Pancreas (tissue), 10 donors: ENCODE results near the gene ZXDC. TPM values are rescaled to one million over a fixed set of nuclear protein-coding genes. Genes with fewer than 3 reads are reported as not detected.

Experiments
- ATAC-seq, 4 donors: fragments of 200-7000 bp; cut with Tn5 transposase; one replicate each; pipeline versions ENCODE4 v1.8.0 to v1.9.1; 2020; ENCODE audit warnings: mild to moderate bottlenecking in 4 of 4, moderate library complexity in 4 of 4
- DNase-seq, 6 donors: peaks; one replicate each; pipeline ENCODE4 v3.0.0-alpha.2; 2020
- FAIRE-seq: peaks from 2 replicates; lab custom pipeline; 2012; peaks lifted over from hg19 to GRCh38; lab: Jason Lieb, UNC
- H3K27ac ChIP-seq, 4 donors: fragments of 200-600 bp; sonication (generic); 1 replicate in 3 of 4; 2 replicates in 1 of 4; pipeline versions ENCODE4 v1.5.0 to v1.8.0; 2020
- H3K27me3 ChIP-seq, 4 donors: fragments of 200-600 bp; one replicate each; pipeline ENCODE4 v1.8.0; 2021
- H3K36me3 ChIP-seq, 3 donors: fragments of 200-600 bp; sonication (generic) in 1 of 3; one replicate each; pipeline versions ENCODE4 v1.5.0 to v1.8.0; 2020 to 2021
- H3K4me1 ChIP-seq, 3 donors: fragments of 200-600 bp; one replicate each; pipeline ENCODE4 v1.8.0; 2021
- H3K4me3 ChIP-seq, 4 donors: fragments of 200-600 bp; sonication (generic) in 2 of 4; one replicate each; pipeline versions ENCODE4 v1.5.0 to v1.8.0; 2020 to 2021
- H3K9me3 ChIP-seq, 4 donors: fragments of 200-600 bp; one replicate each; pipeline ENCODE4 v1.8.0; 2021
- CTCF ChIP-seq, 4 donors: fragments of 200-600 bp; sonication (generic) in 3 of 4; IDR thresholded peaks; one replicate each; pipeline versions ENCODE4 v1.5.0 to v1.8.0; 2021; ENCODE audit warnings: antibody characterized with exemption in 4 of 4
- WGBS, 2 donors: extraction: QIAGEN DNeasy Blood & Tissue Kit; methylation state at CpG; one replicate each; pipeline ENCODE4 v1.1.7; 2013; 5-methylcytosine and 5-hydroxymethylcytosine counted together
- intact Hi-C, 3 donors: fragments of 100-400 bp; cut with DNase I; formaldehyde crosslinking; loops; one replicate each; pipeline versions ENCODE4 v1.11.1 to v1.14.2; 2022
- polyA plus RNA-seq, 2 donors: library from polyadenylated mRNA; stranded (reverse); fragments of 200-250 nt; gene quantifications; one replicate each; pipeline ENCODE4 v1.2.3, GENCODE V29; 2013
- total RNA-seq, 6 donors: library from RNA; stranded (reverse); fragmentation: NEBNext Ultra II Directional in 4 of 6; extraction: Animal tissue kit (Norgen Biotek cat#: 25700) in 4 of 6; gene quantifications; one replicate each; pipeline versions ENCODE4 v1.2.1 to v1.2.4, GENCODE V29; 2021 to 2023
- donor health status: healthy with polysubstance abuse.
- donor health status: DM: no; HTN: no; CAD: no; lungs with moderate emphysema.
- donor health status: DM: no; HTN: no; CAD: no.
- donor health status: control.
- donor health status: control.
- donor health status: Bipolar disorder and iron deficiency.
- donor health status: DM: yes; HTN: yes; CAD: no.
- donor health status: DM: no; HTN: no; CAD: no.
- donor health status: DM: no; HTN: no; CAD: no.
- donor health status: DM: yes; HTN: yes; CAD: no.

ZXDC gene
- total and polyA plus RNA-seq, 8 donors, result 19.4 to 26.1 (median 20.9) TPM

GRCh38 chr3:126419886-126420786, 55.6 kb downstream of the ZXDC start:
- DNase-seq (peak in 4 of 6 donors; percentile 10 to 66 (median 39)), FAIRE-seq (no peak), ATAC-seq (no peak)
- H3K36me3 ChIP-seq, result no peaks in the 10 kb centered on the region
- TF ChIP-seq CTCF (IDR thresholded peaks at IDR 0.05), result no peak
- no peak overlapping the region for H3K27ac ChIP-seq
- intact Hi-C loops, result no loop called here
- H3K9me3 ChIP-seq, result no peaks in the 10 kb centered on the region
- peaks cover 0 to 5% (median 0%) of the 10 kb centered on the region in 3 donors for H3K4me1 ChIP-seq
- no peak overlapping the region for H3K4me3 ChIP-seq
- WGBS, 2 donors, result 76 to 84% methylated on average over 22 of the region's 22 CpGs
- no peaks in the 10 kb centered on the region for H3K27me3 ChIP-seq

DNA sequence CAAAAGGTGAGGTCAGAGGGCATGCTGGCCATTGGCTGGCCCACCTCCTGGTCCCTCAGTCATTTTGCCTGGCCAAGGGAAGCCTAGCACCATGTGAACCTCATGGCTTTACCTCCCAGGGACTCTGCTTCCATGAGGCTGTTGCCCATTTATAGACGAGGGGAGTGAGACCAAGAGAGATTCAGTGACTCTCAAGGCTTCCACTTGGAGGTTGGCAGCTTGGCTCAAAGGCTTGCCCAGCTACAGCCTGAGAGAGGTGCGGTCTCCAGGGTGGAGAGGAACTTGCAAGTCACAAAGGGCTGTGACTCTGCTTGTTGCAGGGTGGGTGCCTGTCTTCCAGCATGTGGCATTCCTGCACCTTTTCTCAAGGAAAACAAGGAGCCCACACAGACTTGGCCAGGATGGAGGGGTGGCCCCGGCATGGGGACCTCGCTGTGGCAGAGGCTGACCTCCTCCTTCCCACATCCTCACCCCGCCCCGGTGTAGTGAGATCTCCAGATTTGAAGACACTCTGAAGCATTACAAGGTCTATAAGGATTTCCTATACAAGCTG, 56.5 kb downstream of the ZXDC start:
- no peak for ATAC-seq
- intact Hi-C loops, result no loop called here
- Histone ChIP-seq H3K27me3 (no peaks in the 10 kb centered on the region), H3K4me1 (peaks cover 0 to 5% (median 0%) of the 10 kb centered on the region in 3 donors), H3K27ac (no peak overlapping the region), H3K9me3 (no peaks in the 10 kb centered on the region), H3K4me3 (no peak overlapping the region), H3K36me3 (no peaks in the 10 kb centered on the region)
- TF ChIP-seq CTCF (IDR thresholded peaks at IDR 0.05), result no peak
- DNase-seq, result peak in 1 of 6 donors; percentile 11
- no peak for FAIRE-seq
- WGBS, 2 donors, result 85% methylated on average over 6 of the region's 6 CpGs

DNA sequence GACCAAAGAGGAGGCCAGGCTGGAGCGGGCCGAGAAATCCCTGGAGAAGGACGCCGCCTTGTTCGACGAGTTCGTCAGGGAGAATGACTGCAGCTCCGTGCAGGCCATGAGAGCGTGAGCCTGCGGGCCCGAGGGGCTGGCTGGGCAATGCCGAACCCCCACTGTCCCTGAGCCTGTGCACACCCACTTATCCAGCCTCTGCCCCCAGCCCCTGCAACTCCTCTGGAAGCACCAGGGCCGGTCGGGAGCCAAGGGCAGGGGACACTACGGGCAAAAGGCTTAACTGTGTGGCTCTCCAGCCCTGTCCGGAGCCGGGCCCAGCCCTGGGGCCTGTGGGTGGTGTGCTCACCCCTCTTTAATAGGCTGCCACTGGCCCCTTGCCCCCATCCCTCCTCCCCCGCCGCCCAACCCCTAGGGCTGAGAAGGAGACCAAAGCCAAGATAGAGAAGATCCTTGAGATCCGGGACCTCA, 57.0 kb downstream of the ZXDC start:
- H3K9me3 ChIP-seq, result no peaks in the 10 kb centered on the region
- H3K4me3 ChIP-seq, result no peak overlapping the region
- no peak for ATAC-seq
- FAIRE-seq, result no peak
- peak in 2 of 6 donors; percentile 12 to 69 for DNase-seq
- H3K4me1 ChIP-seq, result peaks cover 0 to 5% (median 0%) of the 10 kb centered on the region in 3 donors
- WGBS, 2 donors, result 84 to 87% methylated on average over 20 of the region's 20 CpGs
- no peaks in the 10 kb centered on the region for H3K36me3 ChIP-seq
- no peak for TF ChIP-seq CTCF (IDR thresholded peaks at IDR 0.05)
- H3K27ac ChIP-seq, result no peak overlapping the region
- no peaks in the 10 kb centered on the region for H3K27me3 ChIP-seq
- intact Hi-C loops, result no loop called here

DNA sequence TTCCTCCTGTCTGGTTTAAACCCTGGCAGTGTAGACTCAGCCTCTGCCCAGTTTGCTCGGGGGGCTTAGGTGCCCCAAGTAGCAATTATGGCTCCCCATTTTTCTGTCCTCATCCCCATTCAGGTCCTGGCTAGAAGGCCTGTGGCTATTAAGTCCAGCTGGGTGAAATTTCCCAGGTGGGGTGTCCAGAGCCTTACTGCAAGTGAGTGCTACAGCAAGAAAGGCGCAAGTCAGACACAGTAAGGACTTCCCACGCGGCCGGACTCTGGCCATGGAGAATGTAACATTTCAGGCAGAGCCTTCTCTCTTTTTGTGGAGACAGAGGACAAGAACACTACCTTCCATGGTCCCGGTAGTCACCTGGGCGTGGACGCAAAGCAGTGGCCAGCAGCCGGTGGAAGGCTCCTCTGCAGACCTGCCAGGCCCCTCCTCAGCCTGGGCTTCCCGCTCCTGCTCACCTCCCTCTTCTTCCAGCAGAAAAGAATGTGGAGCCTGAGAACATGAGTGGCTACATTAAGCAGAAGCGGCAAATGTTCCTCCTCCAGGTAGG, 57.6 kb downstream of the ZXDC start:
- 85 to 88% methylated on average over 9 to 11 of the region's 11 CpGs for WGBS, 2 donors
- Histone ChIP-seq H3K4me3 (no peak overlapping the region), H3K4me1 (peaks cover 0 to 5% (median 0%) of the 10 kb centered on the region in 3 donors), H3K9me3 (no peaks in the 10 kb centered on the region), H3K27me3 (no peaks in the 10 kb centered on the region), H3K36me3 (no peaks in the 10 kb centered on the region), H3K27ac (no peak overlapping the region)
- intact Hi-C loops, result no loop called here
- FAIRE-seq (no peak), ATAC-seq (no peak), DNase-seq (peak in 2 of 6 donors; percentile 9 to 23)
- no peak for TF ChIP-seq CTCF (IDR thresholded peaks at IDR 0.05)
